SK-N-MC (cell line): ENCODE results near the gene TLDC2.

Experiments used
- EZH2 ChIP-seq: fragments of 200-600 bp; sonication (generic); IDR thresholded peaks from one replicate; pipeline ENCODE4 v1.6.1; 2017; ENCODE audit warnings: antibody characterized with exemption
- FOXP2 ChIP-seq: optimal IDR thresholded peaks from 2 replicates; pipeline ENCODE3; 2011; ENCODE audit warnings: mild to moderate bottlenecking, moderate library complexity; ENCODE audit not compliant: insufficient read depth; ENCODE audit errors: extremely low read length, control extremely low read depth
- POLR2AphosphoS5 ChIP-seq: IDR thresholded peaks from 2 replicates; pipeline ENCODE4 v1.6.1; 2012; ENCODE audit warnings: mild to moderate bottlenecking, low read depth, low read length, borderline replicate concordance

GRCh38 chr20:36895036-36895435, 19.1 kb downstream of the TLDC2 start:
- TF ChIP-seq POLR2AphosphoS5 (no peak), EZH2 (no peak), FOXP2 (no peak)
